ENCODE measurements around the gene CYTH2. TPM values are rescaled to one million over a fixed set of nuclear protein-coding genes. Genes with fewer than 3 reads are reported as not detected.

Gene CYTH2
- total RNA-seq, 1 experiment from 2014 or later: 32.5 TPM

- H3K9me3 ChIP-seq (ENCODE audit: low read length): no peaks in the 10 kb centered on the region
Measured at GRCh38 chr19:48446579-48446978, 22.6 kb upstream of the CYTH2 start.

GRCh38 chr19:48448563-48448962 is 20.6 kb upstream of the CYTH2 start:
- Histone ChIP-seq H2AFZ (ENCODE audit: low read length) (no peak overlapping the region), H3K4me3 (ENCODE audit: low read length) (no peak overlapping the region), H3K9me3 (ENCODE audit: low read length) (no peaks in the 10 kb centered on the region), H3K27me3 (ENCODE audit: low read length) (no peaks in the 10 kb centered on the region), H3K4me2 (ENCODE audit: low read depth, low read length, poor library complexity, severe bottlenecking) (no peak overlapping the region), H4K20me1 (ENCODE audit: insufficient read depth, low read depth, low read length) (no peaks in the 10 kb centered on the region), H3K36me3 (ENCODE audit: insufficient read depth, low read length) (peaks cover 18% of the 10 kb centered on the region), H3K79me2 (ENCODE audit: low read length) (peaks cover 37% of the 10 kb centered on the region), H3K27ac (ENCODE audit: low read length) (no peak overlapping the region), H3K9ac (ENCODE audit: low read length) (no peak overlapping the region), H3K9me2 (replicated peaks; ENCODE audit: insufficient read depth, low read length) (no peaks in the 10 kb centered on the region), H3K4me1 (ENCODE audit: low read length) (peaks cover 26% of the 10 kb centered on the region)
- no peak for DNase-seq

More at GRCh38 chr19:48446579-48446978, 22.6 kb upstream of the CYTH2 start:
- H3K4me3 ChIP-seq (ENCODE audit: low read length): peak overlapping the region; percentile 90
- no peak overlapping the region for H2AFZ ChIP-seq (ENCODE audit: low read length)
- H4K20me1 ChIP-seq (ENCODE audit: insufficient read depth, low read depth, low read length): no peaks in the 10 kb centered on the region
- DNase-seq: no peak
- peaks cover 29% of the 10 kb centered on the region for H3K79me2 ChIP-seq (ENCODE audit: low read length)
- no peak overlapping the region; the same call in 1 of the 2 replicates for H3K27ac ChIP-seq (ENCODE audit: low read length)
- H3K4me1 ChIP-seq (ENCODE audit: low read length): peaks cover 26% of the 10 kb centered on the region
- H3K27me3 ChIP-seq (ENCODE audit: low read length): no peaks in the 10 kb centered on the region
- H3K9ac ChIP-seq (ENCODE audit: low read length): peak overlapping the region; percentile 85
- peaks cover 16% of the 10 kb centered on the region for H3K36me3 ChIP-seq (ENCODE audit: insufficient read depth, low read length)
- H3K4me2 ChIP-seq (ENCODE audit: low read depth, low read length, poor library complexity, severe bottlenecking): peak overlapping the region; percentile 70
- no peaks in the 10 kb centered on the region for H3K9me2 ChIP-seq (replicated peaks; ENCODE audit: insufficient read depth, low read length)

GRCh38 chr19:48450441-48450840 is 18.7 kb upstream of the CYTH2 start:
- no peak for DNase-seq

GRCh38 chr19:48450863-48451262 is 18.3 kb upstream of the CYTH2 start:
- H3K4me3 ChIP-seq (ENCODE audit: low read length): no peak overlapping the region
- H2AFZ ChIP-seq (ENCODE audit: low read length): no peak overlapping the region
- peaks cover 42% of the 10 kb centered on the region for H3K79me2 ChIP-seq (ENCODE audit: low read length)
- H3K27ac ChIP-seq (ENCODE audit: low read length): no peak overlapping the region
- no peak for DNase-seq
- no peak overlapping the region for H3K9ac ChIP-seq (ENCODE audit: low read length)
- peaks cover 12% of the 10 kb centered on the region for H3K4me1 ChIP-seq (ENCODE audit: low read length)
- no peaks in the 10 kb centered on the region for H3K9me2 ChIP-seq (replicated peaks; ENCODE audit: insufficient read depth, low read length)
- no peaks in the 10 kb centered on the region for H4K20me1 ChIP-seq (ENCODE audit: insufficient read depth, low read depth, low read length)
- H3K9me3 ChIP-seq (ENCODE audit: low read length): no peaks in the 10 kb centered on the region
- no peak overlapping the region for H3K4me2 ChIP-seq (ENCODE audit: low read depth, low read length, poor library complexity, severe bottlenecking)
- H3K36me3 ChIP-seq (ENCODE audit: insufficient read depth, low read length): peaks cover 18% of the 10 kb centered on the region
- no peaks in the 10 kb centered on the region for H3K27me3 ChIP-seq (ENCODE audit: low read length)

More at GRCh38 chr19:48450441-48450840, 18.7 kb upstream of the CYTH2 start:
- Histone ChIP-seq H3K4me1 (ENCODE audit: low read length) (peaks cover 12% of the 10 kb centered on the region), H3K79me2 (ENCODE audit: low read length) (peaks cover 42% of the 10 kb centered on the region), H3K9me2 (replicated peaks; ENCODE audit: insufficient read depth, low read length) (no peaks in the 10 kb centered on the region), H3K4me3 (ENCODE audit: low read length) (no peak overlapping the region), H3K9ac (ENCODE audit: low read length) (no peak overlapping the region), H3K4me2 (ENCODE audit: low read depth, low read length, poor library complexity, severe bottlenecking) (no peak overlapping the region), H3K9me3 (ENCODE audit: low read length) (no peaks in the 10 kb centered on the region), H3K27me3 (ENCODE audit: low read length) (no peaks in the 10 kb centered on the region), H3K27ac (ENCODE audit: low read length) (no peak overlapping the region), H2AFZ (ENCODE audit: low read length) (no peak overlapping the region), H4K20me1 (ENCODE audit: insufficient read depth, low read depth, low read length) (no peaks in the 10 kb centered on the region), H3K36me3 (ENCODE audit: insufficient read depth, low read length) (peaks cover 18% of the 10 kb centered on the region)

- no peaks in the 10 kb centered on the region for H3K9me3 ChIP-seq (ENCODE audit: low read length)
- H3K79me2 ChIP-seq (ENCODE audit: low read length): peaks cover 35% of the 10 kb centered on the region
- H3K4me3 ChIP-seq (ENCODE audit: low read length): no peak overlapping the region
- H3K9me2 ChIP-seq (replicated peaks; ENCODE audit: insufficient read depth, low read length): no peaks in the 10 kb centered on the region
- no peak overlapping the region for H3K9ac ChIP-seq (ENCODE audit: low read length)
- no peak overlapping the region for H3K4me2 ChIP-seq (ENCODE audit: low read depth, low read length, poor library complexity, severe bottlenecking)
- H3K27ac ChIP-seq (ENCODE audit: low read length): no peak overlapping the region
- H3K36me3 ChIP-seq (ENCODE audit: insufficient read depth, low read length): peaks cover 23% of the 10 kb centered on the region
- H3K27me3 ChIP-seq (ENCODE audit: low read length): no peaks in the 10 kb centered on the region
- no peak overlapping the region for H2AFZ ChIP-seq (ENCODE audit: low read length)
- DNase-seq: no peak
- H3K4me1 ChIP-seq (ENCODE audit: low read length): peaks cover 9% of the 10 kb centered on the region
- no peaks in the 10 kb centered on the region for H4K20me1 ChIP-seq (ENCODE audit: insufficient read depth, low read depth, low read length)
Measured at GRCh38 chr19:48451624-48452023, 17.5 kb upstream of the CYTH2 start.

- Histone ChIP-seq H3K9me3 (ENCODE audit: low read length) (no peaks in the 10 kb centered on the region), H3K4me3 (ENCODE audit: low read length) (no peak overlapping the region), H3K9me2 (replicated peaks; ENCODE audit: insufficient read depth, low read length) (no peaks in the 10 kb centered on the region), H4K20me1 (ENCODE audit: insufficient read depth, low read depth, low read length) (no peaks in the 10 kb centered on the region), H3K36me3 (ENCODE audit: insufficient read depth, low read length) (peaks cover 25% of the 10 kb centered on the region), H2AFZ (ENCODE audit: low read length) (no peak overlapping the region), H3K4me2 (ENCODE audit: low read depth, low read length, poor library complexity, severe bottlenecking) (no peak overlapping the region), H3K79me2 (ENCODE audit: low read length) (peaks cover 30% of the 10 kb centered on the region), H3K4me1 (ENCODE audit: low read length) (peaks cover 2% of the 10 kb centered on the region; the same call in 1 of the 2 replicates), H3K27ac (ENCODE audit: low read length) (no peak overlapping the region), H3K9ac (ENCODE audit: low read length) (no peak overlapping the region), H3K27me3 (ENCODE audit: low read length) (no peaks in the 10 kb centered on the region)
- DNase-seq: no peak
Measured at GRCh38 chr19:48452289-48453190, 16.6 kb upstream of the CYTH2 start.

GRCh38 chr19:48454150-48454730 is 14.9 kb upstream of the CYTH2 start:
- no peak for DNase-seq
- no peaks in the 10 kb centered on the region for H3K9me3 ChIP-seq (ENCODE audit: low read length)
- no peaks in the 10 kb centered on the region for H3K4me1 ChIP-seq (ENCODE audit: low read length)

GRCh38 chr19:48455171-48455907 is 13.8 kb upstream of the CYTH2 start, which contains the start of gene KCNJ14:
Gene KCNJ14, plus strand, starts transcription at chr19:48455574. Its CDS starts 6,151 bp downstream, at chr19:48461725.
- no peak within 1 kb of the TSS for H3K9ac ChIP-seq (ENCODE audit: low read length)
- H3K27ac ChIP-seq (ENCODE audit: low read length): no peak within 1 kb of the TSS
- no peaks in the 10 kb centered on the region for H3K9me2 ChIP-seq (replicated peaks; ENCODE audit: insufficient read depth, low read length)
- H3K9me3 ChIP-seq (ENCODE audit: low read length): no peaks in the 10 kb centered on the region
- no peaks in the 10 kb centered on the region for H4K20me1 ChIP-seq (ENCODE audit: insufficient read depth, low read depth, low read length)
- H3K4me1 ChIP-seq (ENCODE audit: low read length): no peaks in the 10 kb centered on the region
- H3K4me2 ChIP-seq (ENCODE audit: low read depth, low read length, poor library complexity, severe bottlenecking): no peak within 1 kb of the TSS
- H2AFZ ChIP-seq (ENCODE audit: low read length): no peak within 1 kb of the TSS
- H3K36me3 ChIP-seq (ENCODE audit: insufficient read depth, low read length): peaks cover 12% of the 10 kb centered on the region
- H3K79me2 ChIP-seq (ENCODE audit: low read length): peaks cover 16% of the 10 kb centered on the region; the same call in 1 of the 2 replicates
- H3K27me3 ChIP-seq (ENCODE audit: low read length): no peaks in the 10 kb centered on the region
- DNase-seq: no peak
- no peak within 1 kb of the TSS for H3K4me3 ChIP-seq (ENCODE audit: low read length)

More at GRCh38 chr19:48454150-48454730, 14.9 kb upstream of the CYTH2 start:
- H3K27ac ChIP-seq (ENCODE audit: low read length): no peak overlapping the region
- H3K4me3 ChIP-seq (ENCODE audit: low read length): no peak overlapping the region
- H3K4me2 ChIP-seq (ENCODE audit: low read depth, low read length, poor library complexity, severe bottlenecking): no peak overlapping the region
- no peak overlapping the region for H3K9ac ChIP-seq (ENCODE audit: low read length)
- peaks cover 16% of the 10 kb centered on the region; the same call in 1 of the 2 replicates for H3K79me2 ChIP-seq (ENCODE audit: low read length)
- H3K36me3 ChIP-seq (ENCODE audit: insufficient read depth, low read length): peaks cover 12% of the 10 kb centered on the region
- H4K20me1 ChIP-seq (ENCODE audit: insufficient read depth, low read depth, low read length): no peaks in the 10 kb centered on the region
- no peaks in the 10 kb centered on the region for H3K27me3 ChIP-seq (ENCODE audit: low read length)
- H3K9me2 ChIP-seq (replicated peaks; ENCODE audit: insufficient read depth, low read length): no peaks in the 10 kb centered on the region
- no peak overlapping the region for H2AFZ ChIP-seq (ENCODE audit: low read length)
